CD4-positive, alpha-beta T cell treated with Interleukin-12 subunit alpha and Interleukin-12 subunit beta, for 1 hour (primary cell): Measurements from ENCODE around the gene BTC.
"Not testable (repeated sequence)": the region's sequence is repeated elsewhere in the genome, so short reads cannot be mapped to it uniquely, and the experiment has no call there.

ENCODE experiments used
- DNase-seq: peaks from one replicate; pipeline ENCODE4 v3.0.0-alpha.2; 2020

BTC gene, protein sequence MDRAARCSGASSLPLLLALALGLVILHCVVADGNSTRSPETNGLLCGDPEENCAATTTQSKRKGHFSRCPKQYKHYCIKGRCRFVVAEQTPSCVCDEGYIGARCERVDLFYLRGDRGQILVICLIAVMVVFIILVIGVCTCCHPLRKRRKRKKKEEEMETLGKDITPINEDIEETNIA

DNA sequence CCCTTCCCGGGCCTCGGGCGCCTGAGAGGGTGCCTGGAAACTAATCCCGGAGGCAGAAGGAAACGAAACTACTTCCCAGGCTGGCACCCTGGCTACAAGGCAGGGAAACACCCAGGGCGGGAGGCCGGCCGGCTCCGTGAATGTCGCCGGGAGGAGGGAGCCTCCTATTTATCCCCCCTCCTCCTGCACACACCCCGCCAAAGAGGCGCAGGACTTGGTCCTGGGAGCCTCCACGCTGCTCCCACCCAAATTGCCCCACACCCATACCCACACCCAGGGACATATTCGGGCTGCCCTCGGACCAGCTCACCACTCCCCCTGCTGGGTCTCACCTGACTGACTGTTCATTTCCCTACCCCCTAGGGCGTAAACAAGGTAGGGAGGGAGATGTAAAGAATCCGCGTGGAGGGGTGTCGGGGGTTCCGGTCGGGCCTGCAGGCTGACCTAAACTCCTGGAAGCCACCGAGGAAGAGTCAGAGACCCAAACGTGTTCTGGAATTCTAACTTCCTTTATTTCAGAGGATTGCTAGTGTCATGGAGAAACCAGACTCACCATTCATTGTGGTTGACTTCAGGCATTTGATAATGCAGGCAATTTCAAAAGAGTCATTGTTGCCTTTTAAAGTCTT is at the start of gene BTC:
Gene BTC, minus strand, starts transcription at position 142 of the 629 bp plus-strand sequence. CDS start 198 bp downstream, outside the sequence.
- DNase-seq, result no peak

DNA sequence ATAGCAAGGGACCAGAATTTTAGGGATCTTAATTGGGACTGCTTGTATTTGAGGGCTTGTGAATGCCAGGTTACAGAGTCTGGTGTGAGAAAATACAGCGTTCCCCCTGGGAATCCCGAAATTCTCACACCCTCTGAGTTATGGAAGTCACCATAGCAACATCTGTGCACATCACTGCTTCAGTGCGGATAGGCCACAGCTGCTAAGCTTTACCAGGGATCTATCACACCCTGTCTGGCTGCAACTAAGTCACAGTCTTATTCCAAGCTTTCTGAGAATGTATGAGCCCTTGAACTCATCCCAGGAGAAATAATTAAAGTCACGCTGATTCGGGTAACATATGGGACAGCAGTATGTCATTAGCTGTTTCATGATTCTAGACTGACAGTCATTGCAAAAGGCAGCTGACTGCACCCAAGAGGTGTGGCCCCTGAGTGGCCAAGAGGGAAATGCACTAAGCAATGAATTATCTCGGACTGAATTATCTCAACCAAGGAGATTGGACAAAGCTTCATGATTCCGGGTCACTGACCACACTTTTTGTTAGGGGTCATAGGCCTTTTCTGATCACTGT is 46.7 kb upstream of the BTC start:
- DNase-seq, result no peak

DNA sequence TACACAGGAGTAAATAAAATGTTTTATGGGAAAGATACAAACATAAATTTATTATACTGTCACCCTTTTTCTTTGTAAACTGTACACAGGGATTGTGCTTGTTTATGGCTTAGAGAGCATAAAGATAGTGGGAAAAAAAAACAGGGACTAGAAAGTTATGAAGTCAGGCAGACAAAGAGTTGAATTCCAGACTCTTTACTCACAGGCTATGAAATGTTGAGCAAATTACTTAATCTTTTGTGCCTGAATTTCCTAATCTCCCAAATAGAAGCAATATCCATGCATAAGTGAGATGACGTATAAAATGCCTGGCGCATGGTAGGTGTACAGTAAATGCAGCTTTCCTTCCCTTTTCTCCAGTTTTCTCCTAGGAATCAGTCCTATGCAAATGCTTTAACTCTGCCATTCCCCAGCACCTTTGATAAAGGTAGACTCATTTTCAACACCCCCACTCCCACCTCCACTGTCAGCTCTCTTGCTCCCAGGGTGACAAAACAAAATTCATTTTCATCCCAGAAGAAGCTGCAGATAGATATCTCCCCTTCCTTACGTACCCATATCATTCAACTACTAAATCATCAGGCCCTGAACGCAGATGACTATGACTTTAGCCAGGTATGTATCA is 44.5 kb upstream of the BTC start:
- DNase-seq, result no peak

DNA sequence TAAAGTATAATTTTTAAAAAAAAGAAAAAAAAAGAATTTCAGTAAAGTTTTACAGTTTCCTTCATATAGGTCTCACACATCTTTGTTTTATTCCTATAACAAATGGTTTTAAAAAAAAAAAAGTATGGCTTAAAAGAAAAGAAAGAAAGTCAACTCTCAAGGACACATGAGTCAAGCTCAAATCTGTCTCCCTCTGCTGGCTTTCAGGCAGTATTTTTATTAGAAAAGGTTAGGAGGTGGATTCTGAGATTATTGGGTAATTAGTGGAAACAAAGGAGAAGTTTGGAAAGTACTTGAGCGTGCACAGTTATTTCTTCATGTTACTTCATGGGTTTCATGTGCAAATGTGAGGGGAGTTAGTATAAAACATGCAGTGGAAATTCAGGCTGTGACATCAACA is 36.6 kb upstream of the BTC start:
- no peak for DNase-seq

DNA sequence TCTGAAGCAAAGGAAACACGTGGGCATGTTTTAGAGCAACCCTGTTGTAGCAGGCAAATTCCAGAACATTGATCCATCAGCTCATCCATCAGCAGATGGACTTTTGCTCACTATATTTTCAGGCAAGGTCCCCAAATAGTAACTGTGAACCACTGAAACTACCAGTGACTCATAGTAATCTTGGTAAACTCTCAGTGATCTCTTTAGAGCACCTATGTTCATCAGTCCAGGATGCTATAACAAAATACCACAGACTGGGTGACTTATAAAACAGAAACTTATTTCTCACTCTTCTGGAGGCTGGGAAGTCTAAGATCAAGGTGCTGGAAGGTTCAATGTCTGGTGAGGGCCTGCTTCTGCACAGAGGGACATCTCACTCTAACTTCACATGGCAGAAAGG is 28.9 kb upstream of the BTC start:
- DNase-seq, result no peak

DNA sequence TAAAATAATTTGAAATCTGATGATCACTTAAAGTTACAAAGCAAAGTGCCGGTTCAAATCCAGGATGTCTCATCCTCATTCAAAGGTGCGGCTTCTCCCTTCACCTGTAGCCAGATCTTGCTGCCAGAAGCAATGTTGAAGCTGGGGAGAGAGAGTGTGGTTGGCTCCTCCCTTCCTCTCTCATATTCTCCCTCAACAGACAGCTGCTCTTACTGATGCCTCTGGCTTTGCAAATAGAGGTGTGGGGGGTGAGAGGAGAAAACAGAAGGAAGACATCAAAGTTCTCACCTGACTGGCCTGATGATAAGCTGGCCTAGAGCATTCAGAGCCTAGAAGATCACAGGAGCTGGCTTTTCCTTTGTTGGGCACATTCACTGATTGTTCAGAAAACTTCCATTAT is 28.3 kb upstream of the BTC start:
- no peak for DNase-seq

DNA sequence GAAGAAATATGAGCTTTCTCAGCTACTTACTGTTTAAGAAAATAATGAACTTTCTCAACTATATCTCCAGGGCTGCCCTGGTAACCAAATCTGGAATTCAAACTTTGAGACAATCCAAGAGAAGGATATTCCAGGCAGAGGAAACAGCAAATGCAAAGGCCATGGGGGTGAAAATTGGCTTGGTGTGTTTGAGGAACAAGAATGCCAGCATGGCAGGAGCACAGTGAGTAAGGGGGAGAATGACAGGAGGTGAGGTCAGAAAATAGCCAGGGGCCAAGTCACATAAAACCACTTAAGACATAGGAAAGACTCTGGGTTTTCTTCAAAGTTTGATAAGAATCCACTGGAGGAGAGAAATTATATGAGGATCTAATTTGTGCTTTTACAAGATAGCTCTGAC is 27.2 kb upstream of the BTC start:
- DNase-seq, result no peak

DNA sequence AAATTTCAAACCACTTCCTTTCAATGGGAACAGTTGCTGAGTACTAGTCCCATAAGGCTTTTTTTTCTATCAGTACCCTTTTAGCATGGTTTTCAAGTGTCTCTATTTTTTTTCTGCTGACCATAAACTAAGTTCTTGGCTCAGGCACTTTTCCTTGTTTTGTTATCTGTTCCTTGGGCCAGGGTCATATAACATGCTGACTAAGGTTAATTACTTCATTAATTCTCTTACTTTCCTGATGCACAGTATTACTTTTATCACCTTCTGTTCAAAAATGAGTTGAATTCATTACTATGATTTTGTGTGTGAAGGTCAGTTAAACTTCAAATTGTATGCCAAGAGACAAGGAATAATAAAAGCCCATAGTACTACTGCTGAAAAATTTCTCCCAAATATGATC is 19.7 kb upstream of the BTC start:
- DNase-seq, result no peak

DNA sequence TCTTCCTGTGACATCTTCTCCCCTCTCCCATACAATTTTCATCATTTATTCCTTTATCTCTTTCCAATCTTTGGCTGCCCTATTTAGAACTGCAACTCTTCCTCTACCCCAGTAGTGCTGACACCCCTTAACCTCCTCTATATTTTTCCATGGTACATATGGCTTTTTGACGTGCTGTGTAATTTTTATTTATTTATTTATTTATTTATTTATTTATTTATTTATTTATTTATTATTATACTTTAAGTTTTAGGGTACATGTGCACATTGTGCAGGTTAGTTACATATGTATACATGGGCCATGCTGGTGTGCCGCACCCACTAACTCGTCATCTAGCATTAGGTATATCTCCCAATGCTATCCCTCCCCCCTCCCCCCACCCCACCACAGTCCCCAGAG is 17.7 kb upstream of the BTC start:
- DNase-seq, result not testable (repeated sequence)

DNA sequence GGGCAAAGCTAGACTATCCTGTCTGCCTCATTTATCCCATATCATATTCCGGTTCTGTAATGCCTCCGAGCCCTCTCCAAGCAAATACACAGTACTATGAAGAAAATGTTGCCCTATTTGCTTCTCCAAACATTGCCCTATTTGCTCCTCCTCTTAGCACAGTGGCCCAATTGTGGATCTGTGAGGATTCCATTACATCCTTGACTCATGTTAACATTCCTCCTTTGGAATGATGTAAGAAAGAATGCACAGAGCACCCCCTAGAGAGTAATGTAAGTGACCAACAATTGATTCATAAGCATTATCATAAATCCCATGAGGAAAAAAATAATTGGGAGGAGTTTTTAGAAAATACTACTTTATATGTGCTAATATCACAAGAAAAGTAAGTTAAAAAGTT is 11.3 kb upstream of the BTC start:
- no peak for DNase-seq

DNA sequence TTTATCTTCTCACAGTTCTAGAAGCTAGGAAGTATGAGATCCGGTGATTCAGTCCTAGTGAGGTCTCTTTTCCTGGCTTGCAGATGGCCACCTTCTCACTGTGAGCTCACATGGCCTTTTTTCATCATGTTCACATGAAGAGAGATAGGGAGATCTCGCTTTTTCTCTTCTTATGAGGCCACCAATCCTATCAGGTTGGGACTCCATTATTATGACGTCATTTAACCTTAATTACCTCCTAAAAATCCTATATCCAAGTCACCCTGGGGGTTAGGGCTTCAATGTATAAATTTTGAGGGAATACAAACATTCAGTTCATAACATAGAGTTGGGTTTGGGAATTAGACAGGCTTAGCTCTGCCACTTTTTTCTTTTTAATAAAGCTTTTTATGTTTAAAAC is 6.0 kb upstream of the BTC start:
- DNase-seq, result no peak

DNA sequence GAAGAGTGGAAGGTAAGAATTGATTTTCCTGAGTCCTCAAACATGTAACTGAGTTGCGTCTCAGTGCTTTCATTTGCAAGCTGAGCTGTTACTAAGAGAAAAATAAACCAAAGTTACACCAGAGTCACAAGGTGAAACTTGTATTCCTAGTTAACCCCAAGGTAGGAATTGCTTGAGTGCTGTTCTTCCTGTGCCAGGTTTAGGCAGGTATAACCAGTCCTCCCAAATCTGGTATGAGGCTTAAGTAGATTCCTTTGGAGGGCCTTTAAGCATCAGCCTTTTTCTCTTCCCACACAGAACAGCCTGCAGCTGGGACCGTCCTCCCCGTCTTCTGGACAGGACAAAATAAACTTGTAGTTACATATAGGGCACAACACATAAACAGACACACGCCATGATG is 2.3 kb upstream of the BTC start:
- DNase-seq, result no peak

DNA sequence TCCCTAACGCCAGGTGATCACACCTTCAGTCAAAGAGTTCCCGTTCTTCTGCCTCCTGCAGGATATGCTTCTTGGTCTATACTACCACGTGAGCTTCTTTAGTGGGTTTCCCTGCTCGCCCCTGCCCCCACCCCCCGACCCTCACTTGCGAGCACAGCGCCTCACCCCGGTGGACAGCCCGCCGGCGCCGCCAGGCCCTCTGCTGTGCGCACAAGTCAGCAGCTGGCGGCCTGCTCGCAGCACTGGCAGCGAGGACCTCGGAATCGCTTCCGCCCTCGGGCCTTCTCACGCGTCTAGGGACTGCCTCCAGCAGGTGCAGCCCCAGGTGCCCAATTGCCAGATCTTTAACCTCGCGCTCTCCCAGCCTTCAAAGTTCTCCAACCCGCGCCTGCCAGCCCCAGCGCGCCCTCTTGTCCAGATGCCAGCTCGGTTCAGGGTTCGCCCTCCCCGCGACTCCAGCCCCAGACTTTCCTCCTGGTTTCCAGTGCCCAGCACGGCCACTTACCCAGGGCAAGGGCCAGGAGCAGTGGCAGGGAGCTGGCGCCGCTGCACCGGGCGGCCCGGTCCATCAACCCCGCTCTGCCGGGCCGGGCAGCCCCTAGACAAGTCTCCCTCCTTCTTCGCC is 454 bp downstream of the BTC start:
- no peak for DNase-seq

DNA sequence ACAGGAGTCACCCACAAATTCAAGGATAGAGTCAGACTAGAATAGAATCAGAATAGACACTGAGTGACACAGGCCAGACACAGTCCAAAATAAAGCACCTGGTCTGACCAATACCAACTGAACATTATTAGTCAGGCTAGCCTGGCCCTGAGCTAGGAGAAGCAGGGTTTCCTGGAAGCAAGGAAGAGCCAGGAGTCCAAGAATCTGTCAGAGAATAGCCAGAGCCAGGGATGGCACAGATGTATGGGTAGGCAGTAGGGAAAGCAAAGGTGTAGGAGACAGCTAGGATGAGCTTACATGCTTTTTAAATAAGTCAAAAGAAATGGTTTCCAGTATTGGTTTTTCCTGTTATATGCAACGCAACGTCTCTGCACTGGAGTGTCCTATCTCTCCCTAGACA is 3.7 kb downstream of the BTC start:
- DNase-seq, result no peak

DNA sequence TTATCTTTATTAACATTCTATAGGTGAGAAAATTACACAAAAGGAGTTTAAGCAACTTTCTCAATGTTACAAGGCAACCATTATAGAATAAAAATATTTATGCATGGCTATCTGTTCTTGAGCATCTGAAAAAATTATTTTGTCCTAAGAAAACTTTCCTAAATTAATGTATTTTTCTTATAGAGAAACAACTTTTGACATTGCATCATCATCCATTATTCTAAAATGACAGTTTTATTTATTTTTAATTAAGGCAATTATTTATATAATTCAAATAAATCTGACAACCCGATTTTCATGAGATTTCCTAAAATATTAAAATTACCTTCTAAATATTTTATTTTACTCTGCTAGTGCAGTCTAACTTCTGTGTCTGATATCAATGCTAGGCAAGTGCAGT is 4.8 kb downstream of the BTC start:
- no peak for DNase-seq

DNA sequence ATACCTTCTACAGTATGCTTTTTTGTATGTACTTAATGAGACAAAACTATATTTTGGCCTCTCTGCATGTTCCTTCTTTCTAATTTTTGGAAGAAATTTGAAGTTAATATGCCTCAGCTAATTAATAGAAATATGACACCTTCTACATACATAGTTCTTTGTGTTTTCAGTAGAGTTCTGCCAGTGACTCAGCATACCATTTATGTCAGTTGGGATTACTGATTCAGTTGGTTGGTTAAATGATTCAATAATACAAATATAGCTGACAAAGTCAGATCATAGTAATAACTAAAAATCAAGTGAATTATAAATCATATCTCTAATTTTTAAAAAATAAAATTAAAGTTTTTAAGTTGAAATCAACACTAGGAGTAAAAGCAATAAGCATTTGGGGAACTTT is 16.8 kb downstream of the BTC start:
- no peak for DNase-seq

DNA sequence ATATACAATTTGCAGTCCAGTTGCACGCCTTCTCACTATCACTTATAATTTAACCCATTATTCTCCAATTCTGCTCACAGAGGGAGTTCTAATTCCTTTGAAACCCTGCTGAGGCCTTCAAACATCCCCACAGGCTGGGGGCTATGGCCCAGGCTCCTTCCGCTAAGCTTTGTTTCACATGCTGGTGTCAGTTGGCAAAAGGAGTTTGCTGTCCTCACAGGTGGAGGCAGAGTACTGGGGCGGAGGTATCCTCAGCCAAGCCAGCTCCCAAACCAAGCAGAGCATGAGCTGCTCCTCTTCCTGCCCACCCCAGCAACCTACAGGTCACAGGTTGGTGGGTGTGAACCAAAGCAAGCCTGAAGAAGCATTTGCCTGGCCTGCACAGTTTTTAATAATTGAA is 21.5 kb downstream of the BTC start:
- DNase-seq, result no peak

DNA sequence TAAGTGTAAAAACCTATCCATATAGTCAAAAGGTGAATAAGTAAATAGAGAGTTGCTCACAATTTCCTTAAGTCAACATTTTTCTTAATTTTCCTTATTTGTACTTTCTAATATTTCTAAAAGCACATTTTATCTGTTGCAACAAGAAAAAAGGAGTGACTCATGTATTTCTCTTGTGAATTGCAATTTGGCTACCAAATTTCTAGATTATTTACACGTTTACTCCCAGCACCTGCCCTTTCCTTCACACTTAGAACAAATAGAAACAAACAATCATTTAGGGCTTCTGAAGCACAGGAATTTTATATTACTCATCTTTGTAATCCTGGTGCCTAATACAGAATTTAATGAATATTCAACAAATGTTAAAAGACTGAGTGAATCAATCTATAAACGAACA is 22.2 kb downstream of the BTC start:
- DNase-seq, result no peak

DNA sequence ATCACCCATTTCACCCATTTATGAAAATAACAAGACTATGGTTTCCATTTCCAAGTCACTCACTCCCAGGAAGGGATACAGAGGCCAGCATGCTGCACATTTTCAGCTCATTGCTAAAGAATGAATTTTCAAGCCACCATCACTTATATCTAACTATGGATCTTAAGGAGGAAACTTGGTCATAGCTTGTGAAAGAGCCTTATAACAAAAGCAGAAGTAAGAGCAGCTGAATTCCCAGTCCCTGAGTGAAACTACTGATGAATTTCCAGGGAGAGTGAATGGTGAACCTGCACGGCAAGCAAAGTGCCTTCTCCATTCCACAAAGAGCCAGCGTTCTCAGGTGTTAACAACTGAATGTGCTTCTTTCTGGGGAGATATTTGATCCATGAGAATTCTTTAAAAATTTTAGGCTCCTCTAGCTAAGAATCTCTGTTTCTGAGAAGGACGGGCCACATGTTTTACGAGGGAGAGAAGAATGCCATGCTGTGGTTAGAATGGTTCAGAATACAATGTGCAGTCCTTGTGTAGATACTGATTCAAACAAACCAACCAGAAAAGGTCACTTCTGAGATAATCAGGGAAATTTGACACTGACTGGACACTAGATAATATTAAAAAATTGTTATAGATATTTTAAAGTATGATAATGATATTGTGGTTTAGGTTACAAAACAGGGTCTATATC is 24.0 kb downstream of the BTC start:
- DNase-seq, result no peak

DNA sequence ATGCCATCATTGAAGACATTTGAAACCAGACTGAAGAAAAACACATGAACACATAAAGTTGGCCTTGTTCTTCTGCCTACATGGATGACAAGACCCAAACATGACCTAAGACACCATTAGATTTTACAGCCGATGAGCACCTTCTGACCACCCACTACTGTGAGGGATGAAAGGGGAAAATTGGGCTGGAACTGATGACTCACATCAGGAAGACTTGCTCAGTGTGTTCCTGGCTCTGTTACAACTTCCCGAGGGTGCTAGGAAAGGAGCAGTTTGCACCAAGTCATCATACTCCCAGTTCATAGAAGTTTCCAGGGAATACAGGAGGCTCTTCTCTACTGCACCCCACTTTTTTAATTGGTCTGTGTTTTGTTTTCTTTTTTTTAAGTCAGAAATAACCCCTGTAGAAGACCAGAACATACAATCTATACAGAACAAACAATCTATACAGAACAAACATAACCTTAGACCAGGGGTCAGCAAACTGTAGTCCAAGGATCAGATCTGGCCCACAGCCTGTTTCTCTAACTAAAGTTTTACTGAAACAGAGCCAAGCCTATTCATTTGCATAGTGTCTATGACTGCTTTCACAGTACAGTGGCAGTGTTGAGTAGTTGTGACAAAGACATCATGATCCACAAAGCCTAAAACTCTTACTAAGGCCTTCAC is 25.3 kb downstream of the BTC start:
- DNase-seq, result no peak

DNA sequence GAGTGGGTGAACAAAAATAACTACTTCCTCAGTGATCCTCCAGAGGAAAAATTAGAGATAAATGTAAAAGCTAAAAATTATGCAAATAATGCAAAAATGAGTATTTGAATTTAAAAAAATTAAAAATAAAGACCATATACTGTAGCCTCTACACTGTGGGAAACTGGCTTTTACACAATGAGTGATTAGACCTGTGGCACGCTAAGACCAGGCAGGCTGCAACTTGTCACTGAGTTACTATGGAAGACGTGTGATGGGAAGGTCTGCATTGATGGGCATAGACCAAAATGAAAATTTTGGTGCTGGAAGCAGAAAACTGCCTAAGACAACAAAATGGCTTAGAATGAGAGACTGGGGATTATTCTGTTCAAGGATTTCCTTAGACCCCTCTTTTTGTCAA is 30.2 kb downstream of the BTC start:
- DNase-seq, result no peak

DNA sequence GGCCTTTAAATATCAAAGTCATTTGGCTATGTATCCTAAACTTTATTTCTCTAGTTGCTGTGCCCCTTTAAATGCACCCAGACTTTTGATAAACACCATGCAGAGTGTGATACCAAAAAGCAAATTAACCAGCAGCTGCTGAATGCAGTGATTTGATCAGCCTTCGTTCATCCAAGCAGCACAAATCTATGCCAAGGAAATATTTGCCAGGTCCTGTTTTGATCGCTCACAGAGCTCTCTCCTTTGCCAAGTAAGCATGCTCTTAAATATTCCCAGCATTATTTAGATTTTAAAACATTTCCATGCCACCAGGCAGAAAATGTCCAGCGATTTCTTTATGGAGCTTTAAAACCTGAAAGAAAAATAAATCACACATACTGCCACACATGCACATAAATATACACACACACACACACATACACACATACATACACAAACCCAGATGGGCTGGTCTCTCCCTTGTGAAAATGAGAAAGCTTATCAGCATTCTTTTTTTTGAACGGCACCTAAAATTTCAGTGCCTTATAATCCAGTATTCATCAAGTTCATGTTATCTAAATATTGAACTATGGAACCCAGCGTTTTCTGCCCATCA is 35.7 kb downstream of the BTC start:
- no peak for DNase-seq
